NCI-H1105 (cell line): Measurements from ENCODE around the gene KRTAP5-1.
"Not testable (repeated sequence)": the region's sequence is repeated elsewhere in the genome, so short reads cannot be mapped to it uniquely, and the experiment has no call there.

Experiments used
- DNase-seq: peaks from one replicate; lab custom pipeline; 2025; lab: John Stamatoyannopoulos, UW

KRTAP5-1 gene, protein sequence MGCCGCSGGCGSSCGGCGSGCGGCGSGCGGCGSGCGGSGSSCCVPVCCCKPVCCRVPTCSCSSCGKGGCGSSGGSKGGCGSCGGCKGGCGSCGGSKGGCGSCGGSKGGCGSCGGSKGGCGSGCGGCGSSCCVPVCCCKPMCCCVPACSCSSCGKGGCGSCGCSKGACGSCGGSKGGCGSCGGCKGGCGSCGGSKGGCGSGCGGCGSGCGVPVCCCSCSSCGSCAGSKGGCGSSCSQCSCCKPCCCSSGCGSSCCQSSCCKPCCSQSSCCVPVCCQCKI

DNA sequence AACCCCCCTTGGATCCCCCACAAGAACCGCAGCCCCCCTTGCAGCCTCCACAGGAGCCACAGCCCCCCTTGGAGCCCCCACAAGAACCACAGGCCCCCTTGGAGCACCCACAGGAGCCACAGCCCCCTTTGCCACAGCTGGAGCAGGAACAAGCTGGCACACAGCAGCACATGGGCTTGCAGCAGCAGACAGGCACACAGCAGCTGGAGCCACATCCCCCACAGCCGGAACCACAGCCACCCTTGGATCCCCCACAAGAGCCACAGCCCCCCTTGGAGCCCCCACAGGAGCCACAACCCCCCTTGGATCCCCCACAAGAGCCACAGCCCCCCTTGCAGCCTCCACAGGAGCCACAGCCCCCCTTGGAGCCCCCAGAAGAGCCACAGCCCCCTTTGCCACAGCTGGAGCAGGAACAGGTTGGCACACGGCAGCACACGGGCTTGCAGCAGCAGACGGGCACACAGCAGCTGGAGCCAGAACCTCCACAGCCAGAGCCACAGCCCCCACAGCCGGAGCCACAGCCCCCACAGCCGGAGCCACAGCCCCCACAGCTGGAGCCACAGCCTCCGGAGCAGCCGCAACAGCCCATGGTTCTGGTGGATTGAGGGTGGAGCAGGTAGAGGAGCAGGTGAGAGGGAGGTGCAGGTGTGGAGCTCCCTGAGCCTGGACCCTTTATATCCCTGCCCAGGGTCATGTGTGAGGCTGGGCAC, at the start of gene KRTAP5-1:
TSS of gene KRTAP5-1 (minus strand) at position 623 of the 710 bp plus-strand sequence. CDS start at position 589, 34 bp downstream.
- DNase-seq: not testable (repeated sequence)

DNA sequence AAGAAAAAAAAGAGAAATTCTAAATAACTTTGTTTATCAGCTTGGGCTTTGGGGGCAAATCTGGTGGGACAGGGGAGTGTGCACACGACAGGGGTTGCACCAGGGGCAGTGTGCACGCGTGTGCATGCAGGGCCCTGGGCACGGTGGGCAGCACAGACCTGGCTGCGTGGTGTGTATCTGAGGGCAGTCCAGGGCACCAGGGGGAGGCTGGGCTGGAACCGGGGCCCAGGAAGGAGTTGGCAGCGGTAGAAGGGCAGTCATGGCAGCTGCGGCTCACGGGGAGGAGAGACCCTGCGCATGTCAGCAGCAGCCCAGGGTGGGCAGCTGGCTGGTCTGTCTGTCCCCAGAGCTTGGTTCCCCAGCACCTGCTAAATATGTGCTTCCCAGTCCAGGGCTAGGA, 48.8 kb upstream of the KRTAP5-1 start:
- DNase-seq: no peak

DNA sequence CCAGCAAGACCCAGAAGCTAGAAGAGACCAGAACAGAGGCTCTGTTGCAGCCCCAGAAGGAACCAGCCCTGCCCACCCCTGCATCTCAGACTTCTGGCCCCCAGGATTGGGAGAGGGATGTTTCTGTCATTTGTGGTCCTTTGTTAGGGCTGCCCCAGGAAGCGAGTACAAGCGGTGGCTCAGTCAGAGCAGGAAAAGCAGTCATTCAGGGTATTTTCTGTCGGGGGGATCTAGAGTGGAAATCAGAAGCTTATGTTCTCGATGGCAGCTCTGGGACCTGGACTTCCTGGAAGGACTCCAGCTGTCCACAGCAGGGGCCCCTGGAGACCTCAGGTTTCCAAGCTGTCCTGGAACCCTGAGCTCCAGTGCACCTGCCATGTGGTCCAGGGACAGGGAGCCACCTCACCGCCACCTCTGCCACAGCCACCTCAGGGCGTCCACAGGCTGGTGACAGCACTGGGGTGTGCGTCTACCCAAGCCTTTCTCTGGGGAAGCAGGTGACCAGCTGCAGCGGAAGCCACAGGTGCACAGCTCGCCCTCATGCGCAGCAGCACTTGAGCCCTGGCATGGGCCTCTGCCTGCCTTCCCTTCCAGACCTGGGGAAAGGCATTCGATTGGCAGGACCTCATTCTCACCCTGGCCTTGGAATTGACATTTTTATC, 47.1 kb upstream of the KRTAP5-1 start:
- DNase-seq: no peak

DNA sequence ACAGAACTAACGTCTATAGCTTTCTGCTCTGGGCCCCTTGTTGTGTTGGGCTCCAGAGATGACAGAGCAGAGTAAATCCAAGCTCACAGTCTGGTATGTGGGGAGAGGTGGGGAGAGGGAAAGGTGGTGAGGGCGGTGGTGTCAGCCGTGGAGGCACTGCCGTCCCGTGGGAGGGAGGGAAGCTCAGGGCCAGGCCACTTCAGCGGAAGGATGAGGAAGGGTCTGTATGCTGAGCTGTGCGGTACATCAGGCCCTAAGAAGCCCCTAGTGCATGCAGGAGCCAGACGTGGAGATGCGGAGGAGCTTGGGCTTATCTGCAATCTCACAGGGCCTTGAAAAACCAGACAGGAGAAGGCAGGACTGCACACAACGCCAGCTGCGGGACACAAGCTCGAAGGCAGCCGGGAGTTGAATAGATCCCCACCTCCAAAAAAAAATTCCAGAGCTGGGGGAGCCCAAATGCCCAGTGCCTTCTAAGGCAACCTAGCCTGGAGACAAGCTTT, 46.0 kb upstream of the KRTAP5-1 start:
- DNase-seq: no peak

DNA sequence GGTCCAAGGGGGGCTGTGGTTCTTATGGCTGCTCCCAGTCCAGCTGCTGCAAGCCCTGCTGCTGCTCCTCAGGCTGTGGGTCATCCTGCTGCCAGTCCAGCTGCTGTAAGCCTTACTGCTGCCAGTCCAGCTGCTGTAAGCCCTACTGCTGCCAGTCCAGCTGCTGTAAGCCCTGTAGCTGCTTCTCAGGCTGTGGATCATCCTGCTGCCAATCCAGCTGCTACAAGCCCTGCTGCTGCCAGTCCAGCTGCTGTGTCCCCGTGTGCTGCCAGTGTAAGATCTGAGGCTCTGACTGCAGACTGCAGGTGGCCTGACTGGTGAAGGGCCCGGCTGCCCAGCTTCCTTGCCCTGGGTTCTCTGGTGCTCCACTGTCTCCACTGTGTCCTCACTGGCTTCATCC, 45.2 kb upstream of the KRTAP5-1 start:
- DNase-seq: no peak

DNA sequence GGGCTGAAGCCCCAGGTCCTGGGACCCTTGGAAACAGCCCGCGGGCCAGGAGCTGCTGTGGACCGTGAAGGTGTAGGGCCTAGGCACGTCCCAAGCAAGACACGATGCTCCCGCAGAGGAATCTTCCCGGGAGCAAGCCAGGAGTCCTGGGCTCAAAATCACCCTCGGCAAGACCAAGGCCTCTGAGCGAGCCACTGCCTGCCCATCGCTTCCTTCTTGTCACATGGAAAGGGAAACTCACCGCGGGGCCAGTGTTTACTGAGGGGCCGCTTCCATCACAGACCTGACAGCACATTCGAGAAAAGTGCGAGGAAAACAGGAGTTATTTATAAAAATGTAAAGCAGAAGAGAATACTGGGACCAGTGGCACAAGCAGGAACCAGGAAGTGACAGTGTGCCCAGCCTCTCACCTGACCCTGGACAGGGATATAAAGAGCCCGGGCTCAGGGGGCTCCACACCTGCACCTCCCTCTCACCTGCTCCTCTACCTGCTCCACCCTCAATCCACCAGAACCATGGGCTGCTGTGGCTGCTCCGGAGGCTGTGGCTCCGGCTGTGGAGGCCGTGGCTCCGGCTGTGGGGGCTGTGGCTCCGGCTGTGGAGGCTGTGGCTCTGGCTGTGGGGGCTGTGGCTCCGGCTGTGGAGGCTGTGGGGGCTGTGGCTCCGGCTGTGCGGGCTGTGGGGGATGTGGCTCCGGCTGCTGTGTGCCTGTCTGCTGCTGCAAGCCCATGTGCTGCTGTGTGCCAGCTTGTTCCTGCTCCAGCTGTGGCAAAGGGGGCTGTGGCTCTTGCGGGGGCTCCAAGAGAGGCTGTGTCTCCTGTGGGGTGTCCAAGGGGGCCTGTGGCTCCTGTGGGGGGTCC, 44.5 kb upstream of the KRTAP5-1 start, which contains the start of gene KRTAP5-5:
TSS of gene KRTAP5-5 (plus strand) at position 450 of the 860 bp plus-strand sequence. CDS start at position 516, 66 bp downstream.
- no peak for DNase-seq

DNA sequence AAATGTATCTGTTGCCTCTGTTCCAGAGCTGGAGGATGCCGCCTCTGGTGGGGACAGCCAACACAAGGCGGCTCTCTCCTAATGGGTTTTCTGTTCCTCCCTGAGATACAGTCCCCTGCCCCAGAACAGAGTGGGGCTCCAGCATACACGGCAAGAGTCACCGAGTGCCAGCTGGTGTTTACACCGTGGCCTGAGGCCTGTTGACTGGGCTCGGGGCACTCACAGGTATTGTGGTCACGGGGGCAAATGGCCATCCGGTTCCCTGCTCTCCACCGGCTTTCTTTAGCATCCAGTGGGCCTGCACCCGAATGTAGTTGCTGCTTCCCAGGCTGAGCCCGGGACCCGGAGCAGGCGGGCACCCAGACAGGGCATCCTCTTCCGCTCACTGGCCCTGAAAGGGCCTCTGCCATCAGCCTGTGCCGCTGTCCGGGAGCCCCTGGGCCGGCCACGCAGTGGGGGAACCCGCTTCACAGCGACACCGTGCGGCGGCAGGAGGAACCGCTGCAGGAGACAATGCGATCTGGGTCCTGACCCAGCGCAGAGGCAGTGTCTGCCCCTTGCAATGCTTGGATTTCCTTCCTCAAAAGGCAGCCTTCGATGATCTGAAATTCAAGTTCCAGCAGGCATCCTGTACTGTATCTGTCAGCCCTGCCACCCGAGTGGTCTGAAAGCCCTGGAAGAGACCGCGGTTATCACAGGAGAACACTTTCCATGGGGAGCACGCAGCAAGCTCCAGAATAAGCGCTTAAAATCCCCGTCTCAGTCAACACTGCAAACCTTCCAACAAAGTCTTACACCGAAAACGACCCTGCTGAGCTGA, 43.6 kb upstream of the KRTAP5-1 start:
- DNase-seq: no peak

DNA sequence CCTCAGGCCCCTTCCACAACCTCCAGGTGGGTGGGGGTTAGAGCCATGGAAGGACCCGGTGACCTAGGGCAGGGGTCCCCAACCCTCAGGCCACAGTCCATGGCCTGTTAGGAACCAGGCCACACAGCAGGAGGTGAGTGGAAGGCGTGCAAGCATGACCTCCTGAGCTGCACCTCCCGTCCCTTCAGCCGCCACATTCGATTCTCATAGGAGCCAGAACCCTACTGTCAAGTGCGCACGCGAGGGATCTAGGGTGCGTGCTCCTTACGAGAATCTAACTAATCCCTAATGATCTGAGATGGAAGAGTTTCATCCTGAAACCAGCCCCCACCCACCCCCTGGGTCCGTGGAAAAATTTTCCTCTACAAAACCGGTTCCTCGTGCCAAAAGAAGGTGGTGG, 40.5 kb upstream of the KRTAP5-1 start:
- no peak for DNase-seq

DNA sequence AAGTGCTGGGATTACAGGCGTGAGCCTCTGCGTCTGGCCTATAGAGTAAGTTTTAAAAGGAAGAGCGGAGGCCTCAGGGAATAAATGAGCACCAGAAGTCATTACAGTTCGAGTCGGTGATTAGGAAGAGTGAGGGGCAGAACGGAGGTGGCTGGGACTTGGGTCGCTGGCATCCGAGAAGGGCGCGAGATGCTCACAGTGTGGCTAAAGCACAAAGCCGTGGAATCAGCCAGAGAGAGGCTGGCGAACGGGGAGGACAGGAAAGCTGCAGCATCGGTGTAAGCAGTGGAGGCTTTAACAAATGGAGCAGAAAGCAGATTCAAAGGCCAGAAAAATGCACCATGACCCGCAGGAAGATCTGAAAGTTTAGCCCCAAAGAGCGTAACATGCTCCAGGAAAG, 39.5 kb upstream of the KRTAP5-1 start:
- no peak for DNase-seq

DNA sequence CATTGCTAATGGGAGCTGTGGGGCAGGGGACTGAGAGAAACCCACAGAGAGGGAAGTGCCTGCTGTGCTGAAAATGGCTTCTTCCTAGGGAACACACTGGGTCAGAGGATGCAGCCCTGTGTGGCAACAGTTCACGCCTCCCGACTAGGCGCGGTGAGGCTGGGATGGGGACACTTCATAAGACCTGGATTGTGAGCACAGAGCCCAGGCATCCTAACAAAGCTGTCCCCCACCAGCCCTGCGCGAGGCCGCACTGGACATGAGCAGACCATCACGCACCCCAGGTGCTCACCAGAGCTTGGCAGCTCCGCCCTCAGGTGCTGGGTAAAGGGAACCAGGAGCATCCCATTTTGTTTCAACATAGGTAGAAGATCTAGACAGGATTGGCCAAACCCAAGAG, 38.6 kb upstream of the KRTAP5-1 start:
- no peak for DNase-seq

DNA sequence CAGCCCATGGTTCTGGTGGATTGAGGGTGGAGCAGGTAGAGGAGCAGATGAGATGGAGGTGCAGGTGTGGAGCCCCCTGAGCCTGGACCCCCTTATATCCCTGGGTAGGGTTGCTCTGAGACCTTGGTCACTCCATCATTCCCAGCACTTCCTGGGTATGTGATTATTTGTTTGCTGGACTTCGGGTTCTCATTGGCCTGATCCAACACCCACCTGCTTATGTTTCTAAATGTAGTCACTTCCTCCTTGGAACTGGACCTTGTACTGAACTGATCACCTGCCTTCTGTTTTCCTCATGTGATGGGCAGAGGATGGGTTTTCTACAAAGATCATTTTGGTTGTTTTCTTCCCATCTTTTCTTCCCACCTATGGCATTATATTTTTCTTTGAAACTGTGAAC, 37.0 kb upstream of the KRTAP5-1 start, which contains the start of gene KRTAP5-4:
TSS of gene KRTAP5-4 (minus strand) at position 53 of the 400 bp plus-strand sequence. CDS start at position 8, 45 bp downstream.
- DNase-seq: no peak

DNA sequence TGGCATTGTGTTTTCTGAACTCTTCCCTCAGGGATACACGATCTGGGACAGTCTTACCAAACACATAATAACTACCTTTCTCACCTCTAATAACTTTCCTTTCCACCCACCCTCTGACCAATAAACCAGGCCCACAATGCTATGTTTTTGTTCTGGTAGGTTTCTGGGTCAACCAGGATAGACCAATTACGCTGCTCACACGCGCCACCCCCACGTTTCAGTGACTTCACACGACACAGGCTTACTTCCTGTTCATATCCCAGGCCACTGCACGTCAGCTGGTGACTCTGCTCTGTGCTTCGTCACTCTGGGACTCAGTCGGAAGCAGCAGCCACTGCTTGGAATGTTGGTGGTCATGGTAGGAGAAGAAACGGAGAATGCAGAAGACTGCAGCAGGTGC, 34.4 kb upstream of the KRTAP5-1 start:
- DNase-seq: no peak

DNA sequence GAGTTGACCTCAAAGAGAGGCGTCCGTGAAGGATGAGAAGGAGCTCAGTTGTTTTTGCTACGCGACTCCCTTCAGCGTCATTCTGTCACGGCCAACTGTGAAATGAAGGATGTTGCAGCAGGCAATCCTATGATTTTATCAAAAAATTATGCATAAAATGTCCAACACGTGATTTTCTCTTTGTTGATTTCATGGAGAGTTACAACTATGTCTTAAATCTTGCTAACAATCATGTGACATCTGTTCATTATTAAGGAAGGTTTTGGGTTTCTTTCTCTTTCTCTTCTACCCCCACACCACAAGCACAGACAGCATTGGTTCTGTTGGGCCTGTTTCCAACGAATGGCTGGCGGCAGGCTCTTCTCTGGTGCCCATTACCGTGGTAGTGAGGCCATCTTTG, 33.1 kb upstream of the KRTAP5-1 start:
- no peak for DNase-seq

DNA sequence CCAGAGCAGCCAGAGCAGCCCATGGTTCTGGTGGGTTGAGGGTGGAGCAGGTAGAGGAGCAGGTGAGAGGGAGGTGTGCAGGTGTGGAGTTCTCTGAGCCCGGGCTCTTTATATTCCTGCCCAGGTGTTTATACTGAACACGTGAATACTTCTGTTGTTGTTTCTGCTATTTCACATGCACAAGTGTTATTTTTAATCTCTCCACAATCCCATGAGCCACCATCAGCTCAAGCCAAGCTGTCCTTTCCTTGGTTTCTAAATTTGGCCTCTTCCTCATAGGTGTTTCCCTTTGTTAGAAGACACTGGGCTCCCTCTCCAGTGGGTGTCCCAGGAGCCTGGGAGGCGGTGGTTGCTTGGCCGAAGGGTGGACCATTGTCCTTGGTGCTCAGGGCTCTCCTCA, 23.3 kb upstream of the KRTAP5-1 start, which contains the start of gene KRTAP5-3:
TSS of gene KRTAP5-3 (minus strand) at position 101 of the 400 bp plus-strand sequence. CDS start at position 23, 78 bp downstream.
- no peak for DNase-seq

DNA sequence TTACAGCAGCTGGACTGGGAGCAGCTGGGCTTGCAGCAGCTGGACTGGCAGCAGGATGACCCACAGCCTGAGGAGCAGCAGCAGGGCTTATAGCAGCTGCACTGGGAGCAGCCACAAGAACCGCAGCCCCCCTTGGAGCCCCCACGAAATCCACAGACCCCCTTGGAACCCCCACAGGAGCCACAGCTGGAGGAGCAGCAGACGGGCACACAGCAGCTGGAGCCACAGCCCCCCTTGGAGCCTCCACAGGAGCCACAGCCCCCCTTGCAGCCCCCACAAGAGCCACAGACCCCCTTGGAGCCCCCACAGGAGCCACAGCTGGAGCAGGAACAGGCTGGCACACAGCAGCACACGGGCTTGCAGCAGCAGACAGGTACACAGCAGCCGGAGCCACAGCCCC, 22.8 kb upstream of the KRTAP5-1 start:
- not testable (repeated sequence) for DNase-seq

DNA sequence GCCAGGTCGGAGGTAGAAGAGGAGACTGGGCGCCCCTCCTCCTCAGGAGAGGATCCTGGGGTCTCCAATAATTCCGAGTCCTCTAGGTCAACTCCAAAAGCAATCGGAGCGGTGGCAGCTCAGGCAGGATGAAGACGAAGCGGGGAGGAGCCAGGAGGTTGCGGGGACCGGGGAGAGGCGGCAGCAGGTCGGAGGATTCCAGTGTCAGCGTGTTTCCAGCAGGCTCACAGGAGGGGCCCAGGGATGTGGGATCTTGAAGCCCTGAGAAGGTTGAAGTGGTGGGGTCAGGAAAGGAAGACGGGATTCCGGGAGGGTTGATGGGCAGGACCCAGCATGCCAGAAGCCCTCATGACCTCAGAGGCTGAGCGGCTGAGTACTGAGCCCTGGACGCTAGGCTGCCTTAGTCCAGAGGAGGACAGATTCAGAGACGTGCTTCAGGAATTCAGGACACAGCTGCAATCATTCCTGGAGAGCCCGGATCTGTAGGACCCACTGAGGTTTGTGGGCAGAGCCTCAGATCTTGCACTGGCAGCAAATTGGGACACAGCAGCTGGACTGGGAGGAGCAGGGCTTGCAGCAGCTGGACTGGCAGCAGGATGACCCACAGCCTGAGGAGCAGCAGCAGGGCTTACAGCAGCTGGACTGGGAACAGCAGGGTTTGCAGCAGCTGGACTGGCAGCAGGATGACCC, 22.2 kb upstream of the KRTAP5-1 start:
- not testable (repeated sequence) for DNase-seq

DNA sequence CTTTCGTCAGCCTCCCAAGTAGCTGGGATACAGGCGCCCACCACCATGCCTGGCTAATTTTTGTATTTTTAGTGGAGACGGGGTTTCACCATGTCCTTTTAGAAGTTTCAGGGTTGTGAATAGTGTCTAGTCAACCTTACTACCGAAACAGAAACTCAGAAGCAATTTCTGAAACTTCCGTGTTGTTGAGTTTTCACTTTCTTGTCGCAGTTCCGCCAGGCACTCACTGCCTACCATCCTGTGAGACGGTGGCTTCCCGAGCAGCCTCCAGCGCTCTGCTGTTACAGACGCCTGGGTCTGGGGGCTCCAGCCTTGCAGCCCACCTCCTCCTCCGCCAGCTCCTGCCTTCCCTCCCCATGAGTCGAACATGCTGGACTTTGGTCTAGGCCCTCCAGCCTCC, 20.8 kb upstream of the KRTAP5-1 start:
- not testable (repeated sequence) for DNase-seq

DNA sequence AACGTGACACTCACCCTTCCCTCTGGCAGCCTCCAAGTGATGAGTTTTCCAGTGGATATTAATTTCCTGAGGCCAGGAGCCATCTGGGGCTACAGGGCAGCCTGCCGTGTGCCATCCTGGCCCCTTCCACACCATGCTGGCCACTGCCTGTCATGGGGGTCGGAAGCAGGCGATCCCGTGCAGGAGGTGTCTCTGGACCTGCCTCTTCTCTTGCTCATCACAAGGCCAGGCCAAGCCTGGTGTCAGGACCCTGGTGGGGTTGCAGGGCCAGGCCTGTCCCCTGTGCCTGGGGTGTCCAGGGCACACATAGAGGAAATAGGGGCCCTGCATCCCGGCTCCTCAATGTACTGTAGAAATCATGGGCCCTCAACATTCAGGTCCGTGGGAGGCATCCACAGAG, 19.6 kb upstream of the KRTAP5-1 start:
- DNase-seq: no peak

DNA sequence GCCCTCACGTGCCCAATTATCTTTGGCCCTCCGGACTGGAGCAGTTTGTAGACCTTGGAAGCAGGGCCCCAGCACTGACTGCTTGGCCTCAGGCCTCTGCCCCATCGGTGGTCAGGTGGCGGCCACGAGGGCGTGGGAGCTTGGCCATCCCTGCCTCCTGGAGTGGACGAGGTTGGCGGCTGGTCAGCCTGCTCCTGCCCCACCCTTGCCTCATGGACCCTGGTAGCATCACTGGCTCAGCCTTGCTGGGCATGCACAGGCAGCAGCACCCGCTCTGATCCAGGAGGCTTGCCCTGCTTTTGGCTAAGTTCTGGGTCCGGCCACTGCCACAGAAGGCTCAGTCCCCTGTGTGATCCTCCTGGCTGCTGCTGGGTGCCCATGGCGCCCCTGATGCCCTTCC, 19.1 kb upstream of the KRTAP5-1 start:
- no peak for DNase-seq

DNA sequence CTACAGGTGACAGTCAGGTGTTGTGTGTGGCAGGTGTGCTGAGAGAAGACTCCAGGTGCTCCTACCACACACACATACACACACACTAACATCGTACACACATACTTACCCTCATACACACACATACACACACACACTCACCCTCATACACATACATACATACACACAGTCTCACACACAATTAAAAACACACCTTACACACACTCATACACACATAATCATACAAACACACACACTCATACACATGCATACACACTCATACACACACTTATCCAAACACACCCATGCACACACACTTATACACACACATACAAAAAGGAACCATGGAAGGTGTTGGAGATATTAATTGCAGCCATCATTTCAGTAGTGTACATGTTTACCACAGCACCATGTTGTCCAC, 18.5 kb upstream of the KRTAP5-1 start:
- DNase-seq: no peak
